HG03135 (cell line): ENCODE data around the gene KLF12.

ENCODE experiments used
- ATAC-seq: cut with Tn5 transposase; IDR thresholded peaks from one replicate; pipeline ENCODE4 v1.9.1; 2021; ENCODE audit warnings: mild to moderate bottlenecking, moderate library complexity; ENCODE audit not compliant: unreplicated experiment

Gene KLF12

DNA sequence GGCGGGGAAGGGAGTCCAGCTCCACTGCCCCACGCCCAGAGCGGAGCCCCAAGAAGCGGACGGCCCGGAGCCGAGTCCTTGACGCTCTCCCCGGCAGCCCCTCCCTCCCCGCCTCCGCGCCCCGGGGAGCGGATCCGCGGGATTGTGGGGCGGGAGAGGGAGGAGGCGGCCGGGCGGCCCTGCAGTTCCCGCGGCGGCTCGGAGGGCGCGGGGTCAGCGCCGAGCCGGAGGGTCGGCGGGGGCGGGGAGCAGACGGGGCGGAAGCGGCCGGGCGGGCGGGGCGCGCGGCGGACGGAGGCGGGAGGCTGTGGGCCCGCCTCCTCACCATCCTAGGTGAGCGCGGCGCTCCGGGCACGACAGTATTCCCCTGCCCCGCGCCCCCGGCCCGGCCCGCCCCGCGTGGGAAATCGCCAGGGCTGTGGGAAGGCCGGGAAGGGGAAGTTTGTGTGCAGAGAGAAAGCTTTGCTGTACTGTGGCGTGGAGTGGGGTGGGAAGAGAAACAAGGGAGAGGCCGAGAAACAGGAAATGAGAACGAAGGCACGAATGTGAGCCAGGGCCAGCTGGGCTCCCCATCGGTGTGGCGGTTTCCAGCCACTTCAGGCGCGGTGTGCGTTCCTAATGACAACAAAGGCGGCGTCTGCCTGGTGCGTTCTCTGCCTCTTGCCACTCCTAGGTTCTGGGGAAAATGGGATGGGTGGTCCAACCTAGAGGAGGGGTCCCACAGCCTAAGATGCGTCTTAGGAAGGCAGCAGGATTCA, 1.3 kb upstream of the KLF12 start:
- ATAC-seq, result peak; percentile 44

GRCh38 chr13:74134777-74135325, 647 bp upstream of the KLF12 start:
- ATAC-seq, result peak; percentile 19

- ATAC-seq, result peak; percentile 50
These were observed 475 bp downstream of the KLF12 start for GRCh38 chr13:74133657-74134201.

DNA sequence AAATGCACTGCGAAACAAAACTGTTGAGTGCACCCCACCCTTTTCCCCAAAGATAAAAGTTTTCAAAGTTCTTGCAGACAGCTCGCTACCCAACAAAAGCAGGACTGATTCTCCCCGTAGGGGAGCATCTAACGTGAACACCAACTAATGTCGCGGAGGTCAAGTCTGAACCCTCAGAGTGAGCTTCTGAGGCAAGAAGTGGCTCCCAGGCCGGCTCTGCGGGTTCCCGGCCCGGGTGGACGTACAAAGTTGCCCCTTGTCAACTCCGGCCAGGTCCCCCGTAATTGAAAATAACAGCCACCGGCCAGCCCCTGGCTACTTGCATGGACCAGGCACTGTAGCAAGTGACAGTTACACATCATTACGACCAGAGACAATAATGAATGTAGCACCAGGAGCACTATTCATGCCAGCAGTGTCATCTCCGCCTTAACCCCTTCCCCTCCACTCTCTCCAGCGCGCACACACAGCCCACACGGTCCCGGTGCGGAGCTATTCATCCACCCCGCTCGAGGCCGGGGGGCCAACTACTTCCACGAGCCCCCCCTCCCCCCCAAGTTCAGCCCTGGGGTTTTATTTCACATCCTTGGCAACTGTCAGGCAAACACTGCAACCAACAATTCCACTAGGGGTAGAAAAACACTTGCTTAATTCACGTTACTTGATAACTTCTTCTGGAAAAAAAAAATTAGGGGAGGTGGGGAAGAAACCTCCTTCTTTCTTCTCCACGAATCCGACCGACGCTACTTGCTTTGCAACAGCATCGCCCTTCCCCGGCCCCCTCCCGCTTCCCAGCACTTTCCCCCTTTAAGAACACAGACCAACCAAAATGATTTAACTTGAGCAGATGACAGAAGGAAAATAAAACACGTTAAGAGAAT, 1.2 kb downstream of the KLF12 start:
- ATAC-seq, result no peak

DNA sequence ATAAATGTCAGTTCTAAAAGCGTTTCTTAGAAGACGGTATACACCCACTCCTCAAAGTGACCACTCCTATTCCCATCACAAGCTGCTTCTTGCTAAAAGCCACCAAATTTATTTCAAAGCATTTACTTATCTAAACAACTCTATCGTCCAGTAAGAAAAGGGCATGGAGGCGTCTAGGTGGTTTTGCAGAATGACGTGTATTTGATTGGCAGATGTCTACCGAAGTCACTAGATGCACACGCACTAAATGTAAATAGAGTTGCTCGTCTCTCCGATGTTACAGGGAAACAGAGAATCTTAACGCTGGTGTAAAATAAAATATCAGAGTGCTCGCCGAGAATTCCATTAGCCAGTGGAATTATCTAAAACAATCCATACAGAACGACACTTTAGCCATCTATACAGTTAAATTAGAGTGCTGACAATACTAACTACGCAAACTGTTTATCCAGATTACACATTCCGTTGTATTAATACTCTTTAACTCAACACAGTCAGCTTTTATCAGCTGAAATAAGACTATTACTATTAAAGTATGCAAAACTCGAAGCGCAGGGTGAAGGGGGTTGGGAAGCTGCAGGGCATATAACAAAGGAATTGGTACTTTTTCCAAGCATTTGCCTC, 1.9 kb downstream of the KLF12 start:
- ATAC-seq, result no peak

DNA sequence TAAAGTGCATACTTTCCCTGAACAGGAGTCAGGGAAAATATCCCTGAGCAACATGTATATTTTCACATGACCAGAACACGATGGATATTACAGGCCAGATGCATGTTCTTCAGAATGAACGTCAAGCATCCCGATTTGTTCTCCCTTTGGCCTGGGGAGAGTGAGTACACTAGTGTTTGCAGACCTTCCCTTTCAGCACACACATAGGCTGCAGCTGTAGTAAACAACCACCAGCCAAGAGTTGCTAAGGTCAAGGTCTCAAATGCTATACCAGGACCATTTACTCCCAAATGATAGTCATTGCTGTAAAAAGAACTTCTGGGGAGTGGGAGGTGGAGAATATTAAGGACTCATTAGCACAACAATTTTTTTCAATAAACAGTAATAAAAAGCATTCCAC, 3.0 kb downstream of the KLF12 start:
- no peak for ATAC-seq

GRCh38 chr13:74129500-74130191, 4.6 kb downstream of the KLF12 start:
- ATAC-seq, result no peak

DNA sequence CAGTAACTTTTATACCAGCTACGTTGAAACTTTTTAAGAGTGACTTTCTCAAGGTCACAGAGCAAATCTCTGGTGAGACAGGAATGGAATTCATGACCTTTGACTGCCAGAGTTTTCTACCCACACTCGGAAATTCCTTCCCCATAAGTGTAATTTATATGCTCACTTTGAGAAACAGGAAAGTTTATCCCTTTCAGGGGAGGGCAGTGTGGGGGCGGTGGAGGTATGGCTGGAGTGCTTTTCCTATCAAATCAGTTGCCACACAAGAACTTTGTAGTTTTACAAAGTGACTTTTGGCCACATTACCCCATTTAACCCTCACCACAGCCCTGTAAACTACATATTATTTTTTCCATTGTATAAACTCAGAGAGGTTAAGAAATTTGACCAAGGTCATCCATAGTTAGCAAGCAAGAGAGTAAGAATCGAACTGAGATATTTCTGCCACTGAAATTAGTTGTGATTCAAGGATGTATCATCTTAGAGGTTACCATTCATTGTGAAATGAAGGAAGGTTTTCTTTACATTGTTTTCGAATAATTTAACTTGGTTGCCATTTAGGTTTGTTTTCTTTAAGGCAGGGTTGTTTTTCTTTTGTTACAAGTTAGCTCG, 5.9 kb downstream of the KLF12 start:
- ATAC-seq, result no peak

GRCh38 chr13:74118328-74118727, 15.9 kb downstream of the KLF12 start:
- ATAC-seq, result no peak

DNA sequence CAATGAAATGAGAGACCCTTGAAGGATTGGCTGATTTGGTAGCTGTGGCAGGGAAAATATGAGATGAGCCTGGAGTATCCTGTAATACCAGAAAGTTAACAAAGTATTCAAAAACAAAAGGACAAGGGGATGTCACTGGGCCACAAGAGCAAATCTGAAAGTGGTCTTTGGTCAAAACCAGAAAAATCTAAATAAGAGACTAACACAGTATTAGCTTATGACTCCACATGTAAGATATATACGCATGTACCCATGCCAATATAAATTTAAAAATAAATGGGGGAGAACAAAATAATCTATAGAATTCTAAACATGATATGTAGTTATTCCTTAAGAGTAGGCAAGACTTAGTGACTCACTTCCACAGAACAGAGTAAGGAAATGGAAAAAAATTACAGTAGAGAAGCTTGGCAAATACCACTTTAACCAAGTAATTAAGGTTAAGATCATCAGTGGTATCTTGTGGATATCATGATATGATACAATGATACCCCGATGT, 16.9 kb downstream of the KLF12 start:
- no peak for ATAC-seq

DNA sequence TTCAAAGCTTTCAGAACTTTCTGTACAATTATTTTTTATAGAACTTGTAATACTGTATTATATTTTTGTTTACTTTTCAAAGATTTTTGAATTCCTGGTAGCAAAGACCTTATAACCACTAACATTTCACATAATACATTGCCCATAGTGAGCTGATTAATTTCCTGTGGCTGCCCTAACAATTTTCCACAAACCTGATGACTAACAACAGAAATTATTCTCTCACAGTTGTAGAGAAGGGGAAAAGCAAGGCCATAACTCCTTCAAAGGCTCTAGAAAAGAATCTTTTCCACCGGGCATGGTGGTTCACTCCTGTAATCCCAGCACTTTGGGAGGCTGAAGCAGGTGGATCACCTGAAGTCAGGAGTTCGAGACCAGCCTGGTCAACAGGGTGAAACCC, 19.1 kb downstream of the KLF12 start:
- no peak for ATAC-seq

- ATAC-seq, result no peak
These were observed 19.6 kb downstream of the KLF12 start for GRCh38 chr13:74114641-74115040.

GRCh38 chr13:74114202-74114601, 20.0 kb downstream of the KLF12 start:
- no peak for ATAC-seq

DNA sequence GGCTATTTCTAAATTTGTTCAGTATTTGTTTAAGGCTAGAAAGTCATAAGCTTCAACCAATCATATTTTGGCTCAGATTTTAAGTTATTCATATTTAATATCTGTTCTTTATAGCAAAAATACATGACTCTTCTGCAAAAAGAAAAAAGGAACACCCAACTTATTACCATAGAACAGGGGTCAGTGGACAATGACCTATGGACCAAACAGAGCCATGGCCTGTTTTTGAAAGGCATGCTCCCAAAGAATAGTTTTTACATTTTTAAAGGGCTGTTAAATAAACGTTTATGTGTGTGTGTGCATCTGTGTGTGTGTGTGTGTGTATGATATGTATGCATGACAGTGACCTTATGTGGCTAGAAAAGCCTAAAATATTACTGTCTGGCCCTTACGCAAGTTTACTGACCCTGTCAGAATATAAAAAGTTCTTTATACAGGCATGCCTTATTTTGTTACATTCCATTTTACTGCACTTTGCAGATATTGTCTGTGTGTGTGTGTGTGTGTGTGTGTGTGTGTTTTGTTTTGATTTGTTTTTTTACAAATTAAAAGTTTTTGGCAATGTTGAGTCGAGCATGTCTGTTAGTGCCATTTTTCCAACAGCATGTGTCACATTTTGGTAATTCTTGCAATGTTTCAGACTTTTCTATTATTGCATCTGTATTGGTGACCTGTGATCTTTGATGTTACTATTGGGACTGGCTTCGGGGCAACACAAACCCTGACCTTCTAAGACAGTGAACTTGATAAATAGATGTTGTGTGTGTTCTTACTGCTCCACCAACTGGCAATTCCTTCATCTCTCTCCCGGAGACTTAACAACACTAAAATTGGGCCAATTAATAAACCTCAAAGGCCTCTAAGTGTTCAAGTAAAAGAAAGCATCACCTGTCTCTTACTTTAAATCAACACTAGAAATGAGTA, 22.0 kb downstream of the KLF12 start:
- ATAC-seq, result no peak

- no peak for ATAC-seq
These were observed 22.8 kb downstream of the KLF12 start for GRCh38 chr13:74111399-74111798.

GRCh38 chr13:74110053-74110452, 24.2 kb downstream of the KLF12 start:
- ATAC-seq, result no peak

DNA sequence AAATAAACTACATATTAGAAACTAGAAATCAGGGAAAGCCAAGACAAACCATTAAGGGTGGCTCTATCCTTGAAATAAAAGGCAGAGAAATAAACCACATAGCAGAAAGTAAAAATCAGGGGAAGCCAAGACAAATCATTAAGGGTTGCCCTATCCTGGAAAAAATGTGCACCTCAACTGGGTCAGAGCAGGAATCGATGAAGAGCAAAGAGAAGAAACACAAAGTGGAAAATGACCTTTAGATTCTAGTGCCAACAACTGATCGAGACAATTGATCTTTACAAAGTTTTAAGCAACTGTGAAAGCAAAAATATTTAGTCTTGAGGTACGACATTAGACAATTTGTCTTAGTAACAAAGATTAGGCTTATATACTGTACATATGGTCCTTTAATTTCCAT, 26.6 kb downstream of the KLF12 start:
- ATAC-seq, result no peak

DNA sequence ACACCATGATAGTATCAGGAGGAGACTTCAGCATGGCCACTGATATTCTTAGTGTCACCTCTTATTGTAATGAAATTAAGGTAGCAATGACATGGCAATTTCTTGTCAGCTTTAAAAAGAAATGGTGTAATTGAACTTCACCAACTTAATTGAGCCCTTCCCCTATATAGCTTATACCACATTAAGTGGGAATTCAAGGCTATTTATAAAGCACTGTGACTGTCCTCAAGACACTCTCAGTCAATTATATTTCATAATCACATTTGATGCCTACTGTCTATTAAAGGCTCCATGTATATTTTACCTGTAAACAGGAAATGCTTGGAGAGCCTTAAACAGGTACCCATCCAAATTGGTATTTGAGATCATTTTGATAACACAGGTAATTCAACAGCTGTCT, 28.3 kb downstream of the KLF12 start:
- ATAC-seq, result no peak
